Measurements from ENCODE around the gene IL10RA.
"Not testable (repeated sequence)": the region's sequence is repeated elsewhere in the genome, so short reads cannot be mapped to it uniquely, and the experiment has no call there.

Gene IL10RA

DNA sequence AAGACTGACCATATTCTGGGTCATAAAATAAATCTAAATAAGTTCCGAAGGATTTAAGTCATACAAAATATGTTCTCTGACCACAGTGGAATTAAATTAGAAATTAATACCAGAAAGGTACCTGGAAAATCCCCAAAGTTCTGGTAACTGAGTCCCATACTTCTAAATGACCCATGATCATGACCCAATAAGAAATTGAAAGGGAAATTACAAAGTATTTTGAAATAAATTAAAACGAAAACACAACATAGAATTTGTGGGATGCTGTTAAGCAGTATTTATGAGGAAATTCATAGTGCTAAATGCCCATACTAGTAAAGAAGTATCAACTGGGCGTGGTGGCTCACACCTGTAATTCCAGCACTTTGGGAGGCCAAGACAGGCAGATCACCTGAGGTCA lies 23.4 kb upstream of the IL10RA start:
- DNase-seq: no peak

DNA sequence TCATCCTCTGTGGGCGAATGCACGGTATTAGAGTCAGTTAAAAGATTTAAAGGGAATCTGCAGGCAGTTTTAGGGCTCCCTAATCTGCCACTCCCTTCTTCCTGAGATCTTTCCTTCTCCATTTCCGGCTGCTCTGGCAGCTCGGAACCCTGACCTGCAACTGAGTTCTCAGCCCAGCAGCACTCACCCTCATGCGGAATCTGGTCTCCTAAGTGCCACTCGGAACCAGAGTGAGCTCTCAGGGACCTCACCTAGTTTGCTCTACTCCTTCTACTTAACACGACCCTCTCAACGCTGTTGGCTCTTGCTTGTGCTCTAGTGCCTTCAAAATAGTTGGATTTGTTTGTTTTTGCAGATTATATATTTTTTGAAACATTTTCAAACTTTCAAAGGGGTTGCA lies 19.3 kb upstream of the IL10RA start:
- DNase-seq: no peak

DNA sequence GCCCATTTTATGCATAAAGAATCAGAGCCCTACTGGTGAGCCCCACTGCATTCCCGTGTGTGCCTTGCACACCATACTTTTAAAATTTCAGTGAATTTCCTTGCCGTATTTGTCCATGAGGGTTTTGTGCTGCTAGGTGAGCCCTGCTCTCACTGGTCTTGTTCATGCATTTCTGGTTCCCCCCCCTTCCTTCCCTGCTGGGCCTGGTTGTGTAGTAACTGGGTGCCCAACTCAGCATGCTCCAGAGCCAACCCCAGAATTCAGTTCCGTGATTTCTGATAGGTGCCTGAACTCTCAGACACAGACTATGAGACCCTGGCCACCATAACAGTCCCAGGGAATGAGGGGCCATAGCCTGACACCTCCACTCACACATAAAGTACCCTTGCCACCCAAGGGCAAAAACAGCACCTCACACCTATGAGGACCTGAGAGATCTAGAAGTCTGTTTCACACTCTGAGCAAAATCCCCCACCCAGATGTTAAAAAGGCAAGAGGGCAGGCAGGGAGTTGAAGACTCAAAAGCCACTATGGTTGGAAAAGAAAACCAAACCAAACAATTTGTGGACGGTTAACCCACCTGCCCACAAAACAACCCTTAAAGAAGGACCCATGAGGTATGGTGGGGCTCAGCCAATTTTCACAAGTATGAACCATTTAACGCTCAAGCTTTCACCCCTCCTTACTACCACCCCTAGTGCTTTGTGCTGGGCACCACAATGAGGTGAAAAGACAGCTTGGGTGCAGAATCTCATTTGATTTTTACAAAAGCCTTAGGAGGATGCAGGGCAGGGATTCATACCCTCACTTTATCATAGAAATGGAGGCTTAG lies 16.8 kb upstream of the IL10RA start:
- no peak for DNase-seq

DNA sequence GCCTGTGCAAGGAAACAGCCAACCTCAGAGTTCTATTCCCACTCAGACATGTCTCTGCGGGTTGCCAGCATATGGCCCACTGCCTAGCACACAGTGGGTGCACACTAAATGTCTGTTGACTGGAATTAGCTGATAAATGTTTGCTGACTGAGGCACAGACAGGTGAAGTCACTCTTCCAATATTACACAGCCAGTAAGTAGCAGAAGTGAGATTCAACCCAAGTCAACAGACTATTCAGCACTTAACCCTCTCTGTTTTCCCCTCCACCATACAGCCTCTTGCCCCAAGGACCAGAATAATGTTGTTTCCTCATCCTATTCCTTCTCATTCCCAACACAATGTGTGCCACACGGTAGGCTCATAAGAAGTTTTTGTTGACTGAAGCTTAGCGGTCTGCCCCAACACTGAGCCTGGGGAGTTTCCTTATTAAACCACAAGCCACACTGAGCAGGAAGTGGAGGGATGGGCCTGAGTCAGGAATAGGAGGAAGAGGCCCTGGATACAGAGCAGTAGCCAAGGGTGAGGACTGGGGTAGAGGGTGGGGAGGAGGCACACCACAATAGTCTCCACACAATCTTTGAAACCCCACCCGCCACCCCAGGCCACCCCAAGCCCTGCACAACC lies 15.7 kb upstream of the IL10RA start:
- DNase-seq: no peak

DNA sequence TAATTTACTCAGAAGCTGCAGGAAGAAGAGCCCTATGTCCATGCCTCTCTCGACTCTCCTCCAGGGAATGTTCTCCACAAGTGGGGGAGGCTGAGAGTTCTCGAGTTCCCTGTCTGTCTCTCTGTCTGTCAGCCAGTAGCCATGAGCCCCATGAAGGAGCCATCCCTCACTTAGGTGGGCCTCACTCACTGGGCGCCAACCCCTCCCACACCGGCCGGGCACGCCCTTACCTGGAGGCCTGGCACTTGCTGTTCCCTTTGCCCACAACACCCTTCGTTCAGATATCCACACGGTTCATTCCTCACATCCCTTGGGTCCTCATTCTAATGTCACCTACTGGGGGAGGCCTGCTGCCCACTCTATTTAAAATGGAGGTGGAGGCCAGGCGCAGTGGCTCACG lies 14.2 kb upstream of the IL10RA start:
- DNase-seq: no peak

DNA sequence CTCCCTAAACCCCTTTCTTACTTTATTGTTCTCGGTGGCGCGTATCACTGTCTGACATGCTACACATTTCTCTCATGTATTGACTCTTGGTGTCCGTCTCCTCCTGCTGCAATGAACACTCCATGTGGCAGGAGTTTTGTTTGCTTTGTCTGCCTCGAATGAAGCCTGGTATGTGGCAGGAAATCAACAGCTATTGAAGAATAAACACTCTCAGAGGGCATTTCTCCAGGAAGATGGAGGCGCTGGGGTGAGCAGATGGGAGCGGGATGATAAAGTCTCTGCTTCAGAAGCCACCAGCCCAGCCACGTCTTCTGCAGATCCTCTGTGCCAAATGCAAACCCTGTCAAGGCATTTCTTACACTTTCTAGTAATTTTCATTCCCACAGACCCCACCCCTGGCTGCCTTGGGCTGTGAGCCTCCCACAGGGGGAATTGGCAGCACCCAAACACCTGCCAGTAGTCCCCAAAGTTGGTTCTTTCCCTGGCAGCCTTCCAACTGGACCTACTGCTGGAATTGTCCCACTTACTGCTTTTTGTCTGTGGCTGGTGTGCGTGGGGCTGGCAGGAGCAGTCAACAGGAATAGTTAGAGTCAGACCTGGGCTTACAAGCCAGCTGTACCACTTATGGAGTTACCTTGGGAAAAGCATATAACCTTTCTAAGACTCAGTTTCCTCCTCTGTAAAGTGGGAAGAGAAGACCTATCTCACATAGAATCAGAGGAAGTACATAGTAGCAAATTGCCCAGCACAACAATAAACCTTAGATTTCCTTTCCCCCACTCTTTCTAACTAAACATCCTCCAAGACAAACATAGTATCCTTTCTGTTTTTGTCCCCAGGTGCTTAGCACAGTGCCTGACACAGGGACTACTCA lies 13.3 kb upstream of the IL10RA start:
- DNase-seq: no peak

DNA sequence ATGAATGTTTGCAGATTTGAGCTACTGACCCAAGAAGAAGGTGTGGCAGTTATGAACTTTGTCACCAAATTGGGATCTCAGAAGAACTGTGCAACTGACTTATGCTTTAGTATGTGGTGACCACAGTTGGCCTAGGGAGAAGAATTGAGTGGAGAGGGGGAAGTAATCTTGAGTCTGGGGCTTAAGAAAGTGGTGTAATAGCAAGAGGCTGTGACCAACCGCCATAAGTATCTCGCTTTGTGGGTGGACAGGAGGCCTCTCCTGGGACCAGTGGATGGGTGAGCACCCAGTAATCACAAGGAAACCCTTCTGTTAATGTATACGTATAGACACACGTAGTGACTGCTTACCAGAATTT lies 12.7 kb upstream of the IL10RA start:
- no peak for DNase-seq

DNA sequence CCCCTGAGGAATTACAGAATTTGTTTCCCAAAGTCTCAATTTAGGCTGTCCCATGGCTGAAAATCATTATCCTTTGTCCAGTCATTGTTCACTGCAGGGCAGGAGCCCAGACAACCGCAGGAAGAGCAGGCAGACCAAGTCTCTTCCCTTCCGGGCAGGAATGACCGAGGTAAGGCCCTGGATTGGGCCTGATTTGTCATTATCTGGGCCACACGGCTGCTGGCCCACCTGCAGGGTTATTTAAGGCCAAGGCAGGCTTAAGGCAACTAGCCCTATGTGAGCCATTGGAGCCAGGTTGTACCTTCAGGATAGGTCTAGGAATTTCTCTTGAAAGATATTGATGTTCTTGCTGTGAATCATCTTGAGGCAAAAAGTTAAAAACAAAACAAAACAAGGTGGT lies 9.7 kb upstream of the IL10RA start:
- no peak for DNase-seq

DNA sequence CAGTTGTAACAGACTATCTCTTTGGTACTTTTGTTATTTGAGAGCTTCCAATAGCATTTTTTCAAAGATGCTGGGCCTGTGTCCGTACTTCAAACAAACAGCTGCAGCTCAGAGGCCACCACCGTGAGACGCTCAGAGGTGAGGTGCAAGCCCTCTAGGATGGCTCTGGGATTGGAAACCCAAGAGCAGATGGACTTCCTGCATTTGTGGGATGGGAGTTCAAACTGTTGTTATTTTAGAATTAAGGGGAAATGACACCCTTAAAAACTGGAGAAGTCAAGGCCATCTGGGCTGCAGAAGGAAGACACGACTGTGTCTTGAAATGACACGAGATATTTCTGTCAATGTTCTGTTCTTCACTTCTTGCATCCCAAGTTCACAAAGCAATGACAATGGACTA lies 9.2 kb upstream of the IL10RA start:
- DNase-seq: no peak

DNA sequence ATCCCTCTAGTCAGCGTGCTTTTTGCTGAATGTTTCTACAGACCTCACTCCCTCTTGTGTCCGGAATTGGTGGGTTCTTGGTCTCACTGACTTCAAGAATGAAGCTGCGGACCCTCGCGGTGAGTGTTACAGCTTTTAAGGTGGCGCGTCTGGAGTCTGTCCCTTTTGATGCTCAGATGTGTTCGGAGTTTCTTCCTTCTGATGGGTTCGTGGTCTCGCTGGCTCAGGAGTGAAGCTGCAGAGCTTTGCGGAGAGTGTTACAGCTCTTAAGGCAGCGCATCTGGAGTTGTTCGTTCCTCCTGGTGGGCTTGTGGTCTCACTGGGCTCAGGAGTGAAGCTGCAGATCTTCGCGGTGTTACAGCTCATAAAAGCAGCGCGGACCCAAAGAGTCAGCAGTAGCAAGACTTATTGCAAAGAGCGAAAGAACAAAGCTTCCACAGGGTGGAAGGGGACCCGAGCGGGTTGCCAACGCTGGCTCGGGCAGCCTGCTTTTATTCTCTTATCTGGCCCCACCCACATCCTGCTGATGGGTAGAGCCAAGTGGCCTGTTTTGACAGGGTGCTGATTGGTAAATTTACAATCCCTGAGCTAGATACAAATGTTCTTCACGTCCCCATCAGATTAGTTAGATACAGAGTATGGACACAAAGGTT lies 8.5 kb upstream of the IL10RA start:
- DNase-seq: not testable (repeated sequence)

DNA sequence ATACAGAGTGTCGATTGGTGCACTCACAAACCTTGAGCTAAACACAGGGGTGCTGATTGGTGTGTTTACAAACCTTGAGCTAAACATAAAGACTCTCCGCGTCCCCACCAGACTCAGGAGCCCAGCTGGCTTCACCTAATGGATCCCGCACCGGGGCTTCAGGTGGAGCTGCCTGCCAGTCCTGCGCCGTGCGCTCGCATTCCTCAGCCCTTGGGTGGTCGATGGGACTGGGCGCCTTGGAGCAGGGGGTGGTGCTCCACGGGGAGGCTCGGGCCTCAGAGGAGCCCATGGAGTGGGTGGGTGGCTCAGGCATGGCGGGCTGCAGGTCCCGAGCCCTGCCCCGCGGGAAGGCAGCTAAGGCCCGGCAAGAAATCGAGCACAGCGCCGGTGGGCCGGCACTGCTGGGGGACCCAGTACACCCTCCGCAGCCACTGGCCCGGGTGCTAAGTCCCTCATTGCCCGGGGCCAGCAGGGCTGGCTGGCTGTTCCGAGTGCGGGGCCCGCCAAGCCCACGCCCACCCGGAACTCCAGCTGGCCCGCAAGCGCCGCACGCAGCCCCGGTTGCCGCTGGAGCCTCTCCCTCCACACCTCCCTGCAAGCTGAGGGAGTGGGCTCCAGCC lies 7.8 kb upstream of the IL10RA start:
- DNase-seq: not testable (repeated sequence)

DNA sequence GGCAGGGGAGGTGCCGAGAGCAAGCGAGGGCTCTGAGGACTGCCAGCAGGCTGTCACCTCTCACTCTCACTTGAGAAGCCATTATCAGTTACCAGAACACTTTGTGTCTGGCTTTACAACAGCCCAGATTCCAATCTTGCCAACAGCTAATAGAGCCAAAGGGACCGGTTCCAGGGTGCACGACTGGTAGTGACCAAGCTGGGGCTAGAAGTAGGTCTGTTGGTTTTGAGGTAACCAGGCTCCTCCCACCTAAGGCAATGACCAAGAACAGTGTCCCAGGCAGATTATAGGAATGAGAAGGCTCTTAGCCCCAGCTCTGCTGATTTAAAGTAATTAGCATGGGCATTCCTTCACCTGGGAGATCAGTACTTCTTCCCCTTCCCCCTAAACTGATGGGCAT lies 7.2 kb upstream of the IL10RA start:
- no peak for DNase-seq

DNA sequence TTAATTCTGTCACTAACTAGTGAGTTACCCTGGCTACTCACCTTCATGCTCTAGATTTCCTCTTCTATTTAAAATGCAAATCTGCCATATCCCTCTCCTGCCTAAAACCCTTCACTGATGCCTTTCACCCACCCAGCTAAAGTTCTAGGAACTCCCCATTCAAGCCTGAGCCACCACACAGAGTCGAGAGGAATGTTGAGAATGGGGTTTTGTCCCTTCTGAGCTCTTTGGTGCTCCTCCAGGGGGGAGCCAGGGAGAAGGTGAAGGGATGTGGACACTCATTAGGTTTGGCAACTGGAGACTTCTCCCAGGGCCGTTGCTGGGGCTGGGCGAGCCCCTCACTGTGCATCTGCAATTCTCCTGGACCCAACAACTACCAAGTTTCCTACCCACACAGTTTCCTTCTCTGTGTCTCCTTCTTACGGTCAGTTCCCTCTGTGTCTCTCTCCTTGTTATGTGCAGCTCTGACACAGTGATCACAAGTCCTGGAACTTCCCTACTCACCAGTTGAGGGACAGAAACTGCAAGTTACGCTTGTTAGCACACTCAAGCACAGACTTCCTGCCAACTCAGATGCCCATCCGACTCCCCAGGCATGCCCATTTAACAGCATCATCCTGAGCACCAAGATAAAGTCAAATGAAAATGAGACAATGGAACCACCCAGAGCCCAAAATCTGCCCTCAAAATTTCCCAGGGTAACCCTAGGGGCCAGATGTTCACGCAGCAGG lies 6.5 kb upstream of the IL10RA start:
- no peak for DNase-seq

DNA sequence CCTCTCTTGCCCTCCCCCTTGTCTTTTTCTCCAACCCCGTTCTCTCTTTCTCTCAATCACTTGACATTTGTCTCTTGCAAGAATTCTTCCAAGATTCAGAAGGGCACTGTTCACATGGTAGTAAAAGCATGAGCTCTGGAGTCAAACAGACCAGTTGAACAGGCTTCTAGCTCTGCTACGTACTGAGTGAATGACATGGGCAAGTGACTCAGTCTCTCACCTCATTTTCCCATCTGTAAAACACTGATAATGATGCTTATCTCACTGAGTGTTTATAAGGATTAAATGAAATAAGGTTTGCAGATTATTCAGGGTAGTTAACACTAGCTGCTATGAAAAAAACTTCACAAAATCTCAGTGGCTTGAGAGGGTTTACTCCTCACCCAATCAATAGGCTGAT lies 5.9 kb upstream of the IL10RA start:
- no peak for DNase-seq

DNA sequence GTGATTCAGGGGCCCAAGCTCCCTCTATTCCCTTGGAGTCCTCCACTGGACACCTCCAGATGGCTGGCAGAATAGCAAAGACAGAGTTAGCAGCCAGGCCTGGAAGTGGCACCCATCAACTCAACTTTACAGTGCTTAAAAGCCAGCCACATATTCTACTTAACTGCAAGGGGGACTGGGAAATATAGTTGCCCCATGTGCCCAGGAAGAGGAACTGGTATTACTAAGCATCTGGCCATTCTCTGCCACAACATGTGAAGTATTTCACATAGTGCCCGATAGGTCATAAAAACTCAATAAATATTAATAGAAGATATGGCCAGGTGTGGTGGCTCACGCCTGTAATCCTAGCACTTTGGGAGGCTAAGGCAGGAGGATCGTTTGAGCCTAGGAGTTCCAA lies 5.5 kb upstream of the IL10RA start:
- no peak for DNase-seq

DNA sequence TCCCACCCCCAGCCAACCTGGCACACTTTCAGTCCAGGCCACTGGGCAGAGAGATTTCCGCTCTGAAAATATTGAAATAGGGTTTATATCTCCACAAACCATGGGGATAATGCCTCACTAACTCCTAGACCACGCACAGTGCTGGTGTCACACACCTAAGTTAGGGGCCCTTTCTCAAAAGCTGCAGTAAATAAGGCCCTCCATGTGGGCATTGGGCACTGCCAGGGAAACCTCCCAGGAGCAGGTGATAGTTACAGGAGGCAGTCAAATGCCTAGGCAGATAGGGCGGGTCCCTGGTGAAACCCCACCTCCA lies 3.1 kb upstream of the IL10RA start:
- no peak for DNase-seq

DNA sequence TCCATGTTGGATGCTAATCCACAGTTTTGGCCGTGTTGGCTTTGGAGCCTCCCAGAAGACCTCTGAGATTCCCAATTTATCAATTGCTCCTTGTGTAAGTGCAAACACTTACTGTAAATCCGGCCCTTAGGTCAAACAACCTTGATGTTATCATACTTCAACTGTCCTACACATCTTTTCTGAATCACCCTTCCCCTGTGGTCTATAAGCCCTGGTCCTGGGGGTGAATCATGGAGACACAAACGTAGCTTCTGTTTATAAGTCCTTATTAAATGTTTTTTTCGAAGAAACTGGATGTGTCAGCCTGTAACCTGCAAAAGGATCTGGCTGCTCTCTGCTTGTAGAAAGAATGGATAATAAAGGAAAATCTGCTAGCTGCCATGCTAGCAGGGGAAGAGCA lies 1.7 kb upstream of the IL10RA start:
- DNase-seq: no peak

DNA sequence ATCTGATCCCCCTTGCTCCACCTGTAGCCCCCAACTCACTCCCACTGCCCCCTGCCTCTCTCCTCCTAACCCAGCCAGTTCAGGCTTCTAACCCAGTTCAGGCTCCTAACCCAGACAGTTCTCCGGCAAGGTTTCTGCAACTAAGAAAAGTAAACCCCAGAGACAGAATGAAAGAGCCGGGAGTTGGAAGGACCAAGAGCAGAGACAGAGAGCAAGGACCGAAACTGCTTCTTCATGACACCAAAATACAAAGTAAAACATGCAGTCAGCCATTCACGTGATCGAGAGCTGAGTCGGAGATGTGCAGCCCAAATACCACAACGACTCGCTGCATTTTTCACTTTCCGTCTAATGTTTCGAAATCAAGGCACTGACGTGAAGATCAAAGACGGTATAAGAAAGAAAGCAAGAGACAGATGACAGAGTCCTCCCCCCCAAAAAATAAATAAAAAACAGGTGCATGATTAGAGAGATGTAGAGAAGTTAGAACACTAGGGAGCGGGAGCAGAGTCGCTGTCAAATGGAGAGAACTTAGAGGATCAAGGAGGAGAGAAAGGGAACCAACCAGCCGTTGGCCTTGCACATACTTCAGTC lies 884 bp downstream of the IL10RA start:
- no peak for DNase-seq

DNA sequence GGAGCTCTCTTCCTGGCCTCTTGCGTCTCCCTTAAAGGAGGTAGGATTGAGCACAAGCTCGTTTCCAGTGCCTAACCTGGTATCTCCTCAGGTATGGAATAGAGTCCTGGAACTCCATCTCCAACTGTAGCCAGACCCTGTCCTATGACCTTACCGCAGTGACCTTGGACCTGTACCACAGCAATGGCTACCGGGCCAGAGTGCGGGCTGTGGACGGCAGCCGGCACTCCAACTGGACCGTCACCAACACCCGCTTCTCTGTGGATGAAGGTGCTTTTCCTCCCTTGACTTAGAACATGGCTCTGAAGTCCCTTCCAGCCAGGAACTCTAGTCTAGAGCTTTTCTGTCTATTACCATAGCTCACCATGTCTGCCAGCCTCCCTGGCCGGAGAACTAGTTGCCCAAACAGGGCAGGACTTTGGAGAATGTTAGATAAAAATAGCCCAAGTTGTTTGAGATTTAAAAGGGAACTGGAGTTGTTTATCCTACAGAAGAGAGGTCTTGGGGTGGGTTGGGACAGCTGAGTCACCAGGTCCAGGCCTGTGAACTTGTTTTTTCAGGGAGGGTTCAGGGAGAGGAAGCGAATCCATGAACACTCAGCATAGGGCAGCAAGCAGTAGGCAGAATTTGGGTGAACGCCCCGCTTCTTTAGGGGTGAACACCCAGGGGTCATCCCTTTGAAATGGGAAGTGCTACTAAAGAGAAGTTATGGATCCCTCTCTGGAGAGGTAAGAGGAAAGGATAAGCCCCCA lies 3.3 kb downstream of the IL10RA start:
- DNase-seq: no peak

DNA sequence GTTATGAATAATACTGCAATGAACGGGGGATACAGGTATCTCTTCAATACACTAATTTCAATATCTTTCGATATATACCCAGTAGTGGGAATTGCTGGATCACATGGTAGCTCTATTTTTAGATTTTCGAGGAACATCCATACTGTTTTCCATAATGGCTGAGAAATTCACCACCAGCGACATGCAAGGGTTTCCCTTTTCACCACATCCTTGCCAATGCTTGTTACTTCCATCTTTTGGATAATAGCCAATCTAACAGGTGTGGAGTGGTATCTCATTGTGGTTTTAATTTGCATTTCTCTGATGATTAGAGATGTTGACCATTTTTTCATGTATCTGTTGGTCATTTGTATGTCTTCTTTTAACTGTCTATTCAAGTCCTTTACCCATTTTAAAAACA lies 5.9 kb downstream of the IL10RA start:
- no peak for DNase-seq

DNA sequence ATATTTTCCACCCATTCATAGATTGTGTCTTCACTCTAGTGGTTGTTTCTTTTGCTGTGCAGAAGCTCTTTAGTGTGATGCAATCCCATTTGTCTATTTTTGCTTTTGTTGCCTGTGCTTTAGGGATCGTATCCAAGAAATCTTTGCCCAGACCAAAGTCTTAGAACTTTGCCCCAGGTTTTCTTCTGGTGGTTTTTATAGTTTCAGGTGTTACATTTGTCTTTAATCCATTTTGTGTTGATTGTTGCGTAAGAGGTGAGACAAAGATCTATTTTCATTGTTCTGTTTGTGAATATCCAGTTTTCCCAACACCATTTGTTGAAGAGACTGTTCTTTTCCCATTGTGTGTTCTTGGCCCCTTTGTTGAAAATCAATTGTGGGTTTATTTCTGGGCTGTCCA lies 6.4 kb downstream of the IL10RA start:
- no peak for DNase-seq

Data from NCI-H524 (cell line).